Calu3 (cell line): Measurements from ENCODE around the gene KHK. TPM values are rescaled to one million over a fixed set of nuclear protein-coding genes. Genes with fewer than 3 reads are reported as not detected.

Experiments used
- BruUV-seq: library from RNA; stranded (reverse); fragments of 400-500 nt; replicated peaks from 2 replicates; lab custom pipeline; 2021; lab: Mats Ljungman, UMichigan
- CTCF ChIA-PET: fragments of 300-600 bp; sonication (Branson Sonifier 250); formaldehyde crosslinking; loops from one replicate; lab custom pipeline; 2022; ENCODE audit warnings: antibody characterized with exemption; lab: Charles Lee
- DNase-seq: peaks from one replicate; pipeline ENCODE4 v3.0.0; 2022
- H3K27ac Mint-ChIP-seq: one replicate; pipeline ENCODE4 v1.8.0; 2022; ENCODE audit warnings: mixed read lengths; ENCODE audit not compliant: unreplicated experiment
- H3K27me3 Mint-ChIP-seq: one replicate; pipeline ENCODE4 v1.8.0; 2022; ENCODE audit warnings: mixed read lengths; ENCODE audit not compliant: unreplicated experiment
- H3K36me3 Mint-ChIP-seq: one replicate; pipeline ENCODE4 v1.8.0; 2022; ENCODE audit warnings: mild to moderate bottlenecking, moderate library complexity, mixed read lengths; ENCODE audit not compliant: insufficient read depth, unreplicated experiment
- H3K4me1 Mint-ChIP-seq: one replicate; pipeline ENCODE4 v1.8.0; 2022; ENCODE audit warnings: mild to moderate bottlenecking, low read depth, mixed read lengths; ENCODE audit not compliant: unreplicated experiment
- H3K4me3 Mint-ChIP-seq: one replicate; pipeline ENCODE4 v1.8.0; 2022; ENCODE audit warnings: mild to moderate bottlenecking, low read depth, moderate library complexity, mixed read lengths; ENCODE audit not compliant: unreplicated experiment
- H3K9me3 Mint-ChIP-seq: one replicate; pipeline ENCODE4 v1.8.0; 2022; ENCODE audit warnings: low read depth, mixed read lengths; ENCODE audit not compliant: unreplicated experiment
- intact Hi-C: fragments of 100-400 bp; cut with micrococcal nuclease; formaldehyde crosslinking; loops from one replicate; pipeline ENCODE4 v1.10.0; 2022; ENCODE audit not compliant: unreplicated experiment
- total RNA-seq: library from RNA; stranded (reverse); gene quantifications from 2 replicates; pipeline ENCODE4 v1.2.3, GENCODE V29; 2022
- TF ChIP-seq, protein P1 (sequence below): fragments of 200-600 bp; IDR thresholded peaks from one replicate; pipeline ENCODE4 v1.8.0; 2022; ENCODE audit warnings: antibody characterized with exemption; ENCODE audit not compliant: unreplicated experiment

The KHK gene
- total RNA-seq, 1 experiment from 2014 or later: 4.2 TPM

GRCh38 chr2:27060323-27060722 is 26.2 kb upstream of the KHK start:
- Mint-ChIP-seq H3K9me3 (no peaks in the 10 kb centered on the region), H3K36me3 (peaks cover 68% of the 10 kb centered on the region), H3K27me3 (no peaks in the 10 kb centered on the region), H3K4me1 (no peaks in the 10 kb centered on the region), H3K27ac (peak overlapping the region; percentile 58), H3K4me3 (no peak overlapping the region)
- no peak for DNase-seq
- intact Hi-C loops: no loop called here
- BruUV-seq: no TSS peak
- TF ChIP-seq, protein P1, sequence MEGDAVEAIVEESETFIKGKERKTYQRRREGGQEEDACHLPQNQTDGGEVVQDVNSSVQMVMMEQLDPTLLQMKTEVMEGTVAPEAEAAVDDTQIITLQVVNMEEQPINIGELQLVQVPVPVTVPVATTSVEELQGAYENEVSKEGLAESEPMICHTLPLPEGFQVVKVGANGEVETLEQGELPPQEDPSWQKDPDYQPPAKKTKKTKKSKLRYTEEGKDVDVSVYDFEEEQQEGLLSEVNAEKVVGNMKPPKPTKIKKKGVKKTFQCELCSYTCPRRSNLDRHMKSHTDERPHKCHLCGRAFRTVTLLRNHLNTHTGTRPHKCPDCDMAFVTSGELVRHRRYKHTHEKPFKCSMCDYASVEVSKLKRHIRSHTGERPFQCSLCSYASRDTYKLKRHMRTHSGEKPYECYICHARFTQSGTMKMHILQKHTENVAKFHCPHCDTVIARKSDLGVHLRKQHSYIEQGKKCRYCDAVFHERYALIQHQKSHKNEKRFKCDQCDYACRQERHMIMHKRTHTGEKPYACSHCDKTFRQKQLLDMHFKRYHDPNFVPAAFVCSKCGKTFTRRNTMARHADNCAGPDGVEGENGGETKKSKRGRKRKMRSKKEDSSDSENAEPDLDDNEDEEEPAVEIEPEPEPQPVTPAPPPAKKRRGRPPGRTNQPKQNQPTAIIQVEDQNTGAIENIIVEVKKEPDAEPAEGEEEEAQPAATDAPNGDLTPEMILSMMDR: no peak
- CTCF ChIA-PET: no interaction called here

DNA sequence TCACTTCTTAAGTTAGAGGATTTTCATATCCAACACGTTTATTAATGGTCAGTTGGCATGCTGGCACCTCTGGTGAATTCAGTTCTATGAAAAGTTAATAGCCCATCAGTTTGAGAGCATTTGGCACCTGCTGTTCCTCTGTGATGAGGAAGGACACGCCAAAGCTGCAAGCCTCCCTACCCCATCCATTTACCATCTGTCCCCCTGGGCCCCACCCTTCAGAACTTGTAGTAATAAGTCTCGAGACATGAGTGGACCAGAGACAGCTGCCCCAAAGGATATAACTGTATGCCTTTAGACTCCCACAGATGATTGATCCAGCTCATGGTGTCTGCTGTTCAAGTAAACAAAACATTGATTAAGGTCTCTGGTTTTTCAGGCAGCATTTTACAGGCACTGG is 21.4 kb upstream of the KHK start:
- no peak overlapping the region for H3K27ac Mint-ChIP-seq
- CTCF ChIA-PET: no interaction called here
- TF ChIP-seq, protein P1: no peak
- no peak overlapping the region for H3K4me3 Mint-ChIP-seq
- H3K4me1 Mint-ChIP-seq: peaks cover 12% of the 10 kb centered on the region
- peaks cover 76% of the 10 kb centered on the region for H3K36me3 Mint-ChIP-seq
- no peaks in the 10 kb centered on the region for H3K9me3 Mint-ChIP-seq
- DNase-seq: no peak
- no TSS peak for BruUV-seq
- intact Hi-C loops: no loop called here
- H3K27me3 Mint-ChIP-seq: no peaks in the 10 kb centered on the region

DNA sequence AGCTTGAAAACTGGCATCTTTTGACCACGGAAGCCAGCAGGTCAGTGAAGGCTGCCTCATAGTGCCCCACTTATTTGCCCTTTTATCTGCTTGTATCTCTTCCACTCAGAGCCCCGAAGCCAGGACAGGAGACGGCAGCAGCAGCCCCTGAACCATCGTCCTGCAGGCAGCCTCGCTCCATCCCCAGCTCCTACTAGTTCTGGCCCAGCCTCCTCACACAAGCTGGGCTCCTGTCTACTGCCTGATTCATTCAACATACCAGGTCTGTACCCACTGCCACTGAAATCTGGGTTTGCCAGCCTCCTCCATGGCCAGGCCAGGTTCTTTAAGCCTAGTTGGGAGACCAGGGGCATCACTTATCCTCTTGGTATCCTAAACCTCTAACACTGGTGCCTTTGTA is 19.2 kb upstream of the KHK start:
- CTCF ChIA-PET: interaction anchor here (1.1 kb wide), 1 partner anchor 14 kb away, joined by 3 read pairs; no protein-coding TSS in a partner anchor
- intact Hi-C loops: no loop called here
- Mint-ChIP-seq H3K27me3 (no peaks in the 10 kb centered on the region), H3K36me3 (peaks cover 72% of the 10 kb centered on the region), H3K4me3 (no peak overlapping the region), H3K4me1 (peaks cover 20% of the 10 kb centered on the region), H3K9me3 (no peaks in the 10 kb centered on the region), H3K27ac (no peak overlapping the region)
- TF ChIP-seq, protein P1: no peak
- DNase-seq: no peak
- BruUV-seq: no TSS peak

- H3K27ac Mint-ChIP-seq: no peak overlapping the region
- BruUV-seq: no TSS peak
- intact Hi-C loops: no loop called here
- H3K9me3 Mint-ChIP-seq: no peaks in the 10 kb centered on the region
- no peak overlapping the region for H3K4me3 Mint-ChIP-seq
- H3K27me3 Mint-ChIP-seq: peaks cover 13% of the 10 kb centered on the region
- DNase-seq: no peak
- TF ChIP-seq, protein P1: no peak
- H3K36me3 Mint-ChIP-seq: peaks cover 62% of the 10 kb centered on the region
- CTCF ChIA-PET: no interaction called here
- H3K4me1 Mint-ChIP-seq: peaks cover 20% of the 10 kb centered on the region
Measured at GRCh38 chr2:27069436-27069835, 17.1 kb upstream of the KHK start.
